ENCODE measurements around the gene SF3B6. TPM values are rescaled to one million over a fixed set of nuclear protein-coding genes. Genes with fewer than 3 reads are reported as not detected.

SF3B6 gene
- total and polyA plus RNA-seq, 2 donors (not counting 3 experiments of a cell fraction or from before 2014, with no cell fraction given): 105 to 150 TPM

DNA sequence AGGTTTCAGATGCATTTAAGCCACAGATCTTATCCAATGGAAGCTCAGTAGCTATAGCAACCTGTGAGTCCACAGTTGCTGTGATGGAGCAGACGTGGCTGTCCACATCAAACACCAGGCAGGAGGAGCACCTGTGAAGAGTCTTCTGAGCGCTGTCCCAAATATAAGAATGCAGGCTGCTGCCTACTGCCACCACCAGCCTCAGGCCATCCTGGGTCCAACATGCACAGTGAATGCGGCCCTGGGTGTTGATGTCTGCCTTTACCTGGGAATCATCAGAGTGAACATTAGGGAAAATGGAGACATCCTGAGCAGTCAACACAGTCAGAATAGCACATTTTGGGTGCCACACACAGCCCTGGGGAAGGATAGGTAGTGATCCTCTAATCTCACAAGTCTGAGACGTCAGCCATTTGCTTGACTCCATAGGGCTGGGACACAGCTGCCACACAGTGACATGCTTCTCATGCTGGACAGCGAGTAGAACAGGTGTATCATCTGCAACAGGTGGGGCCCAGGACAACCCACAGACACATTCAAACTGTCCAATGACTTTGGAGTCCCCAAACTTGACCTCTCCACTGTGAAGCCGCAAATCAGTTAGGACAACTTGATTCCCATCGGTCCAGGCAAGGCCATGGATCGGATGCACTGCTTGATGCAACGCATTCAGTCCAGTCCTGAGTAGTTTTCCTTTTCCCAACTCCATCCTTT, 37.2 kb downstream of the SF3B6 start:
- CTCF ChIA-PET: no interaction called here
- POLR2A ChIA-PET: no interaction called here
- H3K4me1 ChIP-seq (ENCODE audit: control insufficient read depth, extremely low read depth, insufficient read depth, low read length): no peaks in the 10 kb centered on the region
- H2AFZ ChIP-seq (ENCODE audit: low read depth, low read length): no peak overlapping the region
- BruUV-seq (replicated peaks): no TSS peak
- no peak overlapping the region for H3K27ac ChIP-seq (ENCODE audit: insufficient read depth, low read depth, low read length)
- peaks cover 7 to 12% of the 10 kb centered on the region in 2 experiments for H3K36me3 ChIP-seq (ENCODE audit: control insufficient read depth in 2 of 2, extremely low read depth in 1 of 2, insufficient read depth in 2 of 2, low read length in 2 of 2)
- H3K4me3 ChIP-seq (replicated peaks in 1 of 3; ENCODE audit: insufficient read depth in 1 of 3, low read depth in 1 of 3, low read length in 3 of 3): no peak overlapping the region
- no peaks in the 10 kb centered on the region for H3K9me3 ChIP-seq (replicated peaks; ENCODE audit: control insufficient read depth, insufficient read depth, low read length)
- H3K4me2 ChIP-seq (ENCODE audit: insufficient read depth, low read length): no peak overlapping the region
- TF ChIP-seq, protein P1, sequence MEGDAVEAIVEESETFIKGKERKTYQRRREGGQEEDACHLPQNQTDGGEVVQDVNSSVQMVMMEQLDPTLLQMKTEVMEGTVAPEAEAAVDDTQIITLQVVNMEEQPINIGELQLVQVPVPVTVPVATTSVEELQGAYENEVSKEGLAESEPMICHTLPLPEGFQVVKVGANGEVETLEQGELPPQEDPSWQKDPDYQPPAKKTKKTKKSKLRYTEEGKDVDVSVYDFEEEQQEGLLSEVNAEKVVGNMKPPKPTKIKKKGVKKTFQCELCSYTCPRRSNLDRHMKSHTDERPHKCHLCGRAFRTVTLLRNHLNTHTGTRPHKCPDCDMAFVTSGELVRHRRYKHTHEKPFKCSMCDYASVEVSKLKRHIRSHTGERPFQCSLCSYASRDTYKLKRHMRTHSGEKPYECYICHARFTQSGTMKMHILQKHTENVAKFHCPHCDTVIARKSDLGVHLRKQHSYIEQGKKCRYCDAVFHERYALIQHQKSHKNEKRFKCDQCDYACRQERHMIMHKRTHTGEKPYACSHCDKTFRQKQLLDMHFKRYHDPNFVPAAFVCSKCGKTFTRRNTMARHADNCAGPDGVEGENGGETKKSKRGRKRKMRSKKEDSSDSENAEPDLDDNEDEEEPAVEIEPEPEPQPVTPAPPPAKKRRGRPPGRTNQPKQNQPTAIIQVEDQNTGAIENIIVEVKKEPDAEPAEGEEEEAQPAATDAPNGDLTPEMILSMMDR (IDR thresholded peaks at IDR 0.05; ENCODE audit: extremely low read depth in 1 of 2, insufficient read depth in 1 of 2, low read depth in 1 of 2, low read length in 2 of 2): no peak
- no peak for TF ChIP-seq GATA2 (IDR thresholded peaks at IDR 0.05; ENCODE audit: insufficient read depth, insufficient read length, low read depth, low read length)
- no peak for TF ChIP-seq FOS (IDR thresholded peaks at IDR 0.05; ENCODE audit: borderline replicate concordance, insufficient read depth, low read length)
- TF ChIP-seq POLR2AphosphoS5 (IDR thresholded peaks at IDR 0.05; ENCODE audit: insufficient read depth, low read depth, low read length): no peak
- no peak for TF ChIP-seq MYC (IDR thresholded peaks at IDR 0.05; ENCODE audit: low read depth, low read length)
- TF ChIP-seq POLR2A (IDR thresholded peaks at IDR 0.05; ENCODE audit: low read depth, low read length): no peak
- TF ChIP-seq, protein P2, sequence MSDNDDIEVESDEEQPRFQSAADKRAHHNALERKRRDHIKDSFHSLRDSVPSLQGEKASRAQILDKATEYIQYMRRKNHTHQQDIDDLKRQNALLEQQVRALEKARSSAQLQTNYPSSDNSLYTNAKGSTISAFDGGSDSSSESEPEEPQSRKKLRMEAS (IDR thresholded peaks at IDR 0.05; ENCODE audit: insufficient read depth, insufficient read length): no peak
- TF ChIP-seq EZH2 (IDR thresholded peaks at IDR 0.05; ENCODE audit: borderline replicate concordance, low read depth, low read length, severe bottlenecking): no peak
- TF ChIP-seq JUN (IDR thresholded peaks at IDR 0.05; ENCODE audit: borderline replicate concordance, insufficient read depth, insufficient read length, low read depth): no peak
- FAIRE-seq (no peak), DNase-seq (ENCODE audit: low read depth, low spot score) (no peak)
- H3K9ac ChIP-seq (replicated peaks; ENCODE audit: extremely low read depth, insufficient read depth, low read length): no peak overlapping the region
- H3K79me2 ChIP-seq (ENCODE audit: control insufficient read depth, insufficient read depth, low read length): peaks cover 25% of the 10 kb centered on the region
- H3K9me1 ChIP-seq (replicated peaks; ENCODE audit: control insufficient read depth, extremely low read depth, insufficient read depth, low read length): no peaks in the 10 kb centered on the region
- dilution Hi-C loops (cut with MboI; ENCODE audit: extremely low pct_ligation_motif_present, low sequenced_read_pairs) (no loop called here), intact Hi-C loops (cut with micrococcal nuclease) (no loop called here)
- no peaks in the 10 kb centered on the region for H4K20me1 ChIP-seq (replicated peaks; ENCODE audit: control insufficient read depth, extremely low read depth, insufficient read depth, low read length)
- no peaks in the 10 kb centered on the region for H3K27me3 ChIP-seq (ENCODE audit: control insufficient read depth in 2 of 2, insufficient read depth in 2 of 2, low read length in 2 of 2)

All from endothelial cell of umbilical vein (primary cell).